MM.1S (cell line): ENCODE results near the gene WFIKKN1.

Experiments
- DNase-seq: peaks from one replicate; pipeline ENCODE4 v3.0.0-alpha.2; 2015
- H2AFZ ChIP-seq: fragments of 300-600 bp; sonication (generic); 2 replicates; pipeline ENCODE4 v1.6.0; 2016; ENCODE audit warnings: antibody characterized with exemption, low read length
- H3F3A ChIP-seq: fragments of 300-600 bp; sonication (generic); 2 replicates; pipeline ENCODE4 v1.6.1; 2016; ENCODE audit warnings: mild to moderate bottlenecking, antibody characterized with exemption, low read length, moderate library complexity, mixed read lengths; ENCODE audit not compliant: insufficient read depth
- H3K27ac ChIP-seq: fragments of 300-600 bp; sonication (generic); 2 replicates; pipeline ENCODE4 v1.5.1; 2016; ENCODE audit warnings: mild to moderate bottlenecking, low read length
- H3K27me3 ChIP-seq: fragments of 300-600 bp; sonication (generic); replicated peaks from 2 replicates; pipeline ENCODE4 v1.6.0; 2016; ENCODE audit warnings: low read length; ENCODE audit not compliant: insufficient read depth
- H3K36me3 ChIP-seq: fragments of 300-600 bp; sonication (generic); replicated peaks from 2 replicates; pipeline ENCODE4 v1.6.1; 2016; ENCODE audit warnings: mild to moderate bottlenecking, low read length, mixed read lengths; ENCODE audit not compliant: insufficient read depth
- H3K4me1 ChIP-seq: fragments of 300-600 bp; sonication (generic); 2 replicates; pipeline ENCODE4 v1.6.1; 2016; ENCODE audit warnings: low read length, mixed read lengths
- H3K4me2 ChIP-seq: fragments of 300-600 bp; sonication (generic); 2 replicates; pipeline ENCODE4 v1.6.0; 2016; ENCODE audit warnings: low read depth, low read length
- H3K4me3 ChIP-seq: fragments of 300-600 bp; sonication (generic); 2 replicates; pipeline ENCODE4 v1.5.1; 2016; ENCODE audit warnings: low read length, mixed read lengths
- H3K79me2 ChIP-seq: fragments of 300-600 bp; sonication (generic); 2 replicates; pipeline ENCODE4 v1.6.1; 2016; ENCODE audit warnings: mixed run types, low read length, mixed read lengths
- H3K9ac ChIP-seq: fragments of 300-600 bp; sonication (generic); 2 replicates; pipeline ENCODE4 v1.6.1; 2016; ENCODE audit warnings: low read length, mixed read lengths
- H3K9me2 ChIP-seq: fragments of 300-600 bp; sonication (generic); replicated peaks from 2 replicates; pipeline ENCODE4 v1.6.1; 2016; ENCODE audit warnings: mild to moderate bottlenecking, low read length, mixed read lengths; ENCODE audit not compliant: insufficient read depth
- H3K9me3 ChIP-seq: fragments of 300-600 bp; sonication (generic); replicated peaks from 2 replicates; pipeline ENCODE4 v1.6.1; 2016; ENCODE audit warnings: mild to moderate bottlenecking, low read length, mixed read lengths; ENCODE audit not compliant: insufficient read depth
- H4K20me1 ChIP-seq: fragments of 300-600 bp; sonication (generic); 2 replicates; pipeline ENCODE4 v1.6.1; 2016; ENCODE audit warnings: mild to moderate bottlenecking, low read length, moderate library complexity, mixed read lengths; ENCODE audit not compliant: insufficient read depth
- CTCF ChIP-seq: fragments of 300-600 bp; sonication (generic); IDR thresholded peaks from 2 replicates; pipeline ENCODE4 v1.5.1; 2016; ENCODE audit warnings: antibody characterized with exemption, low read length, mixed read lengths
- EZH2 ChIP-seq: fragments of 300-600 bp; sonication (generic); optimal IDR thresholded peaks from 2 replicates; pipeline ENCODE3; 2017; ENCODE audit warnings: low read depth, mild to moderate bottlenecking, antibody characterized with exemption, low read length, mixed read lengths
- EZH2phosphoT487 ChIP-seq: fragments of 300-600 bp; sonication (generic); IDR thresholded peaks from 2 replicates; pipeline ENCODE4 v1.6.1; 2018; ENCODE audit warnings: antibody characterized with exemption, low read length

WFIKKN1 gene

GRCh38 chr16:626787-627453, 3.9 kb upstream of the WFIKKN1 start:
- no peak overlapping the region for H3K4me2 ChIP-seq
- H4K20me1 ChIP-seq: no peaks in the 10 kb centered on the region
- H3K27me3 ChIP-seq: no peaks in the 10 kb centered on the region
- DNase-seq: no peak
- H2AFZ ChIP-seq: no peak overlapping the region
- no peaks in the 10 kb centered on the region for H3K4me1 ChIP-seq
- H3K4me3 ChIP-seq: no peak overlapping the region
- no peaks in the 10 kb centered on the region for H3F3A ChIP-seq
- TF ChIP-seq EZH2: no peak
- TF ChIP-seq EZH2phosphoT487: no peak
- TF ChIP-seq CTCF: no peak
- H3K9me2 ChIP-seq: no peaks in the 10 kb centered on the region
- no peaks in the 10 kb centered on the region for H3K79me2 ChIP-seq
- H3K9ac ChIP-seq: no peak overlapping the region
- H3K27ac ChIP-seq: no peak overlapping the region
- no peaks in the 10 kb centered on the region for H3K36me3 ChIP-seq
- no peaks in the 10 kb centered on the region for H3K9me3 ChIP-seq

GRCh38 chr16:627454-628239, 3.1 kb upstream of the WFIKKN1 start:
- no peaks in the 10 kb centered on the region for H3K36me3 ChIP-seq
- H3K9ac ChIP-seq: no peak overlapping the region
- no peak overlapping the region for H2AFZ ChIP-seq
- no peaks in the 10 kb centered on the region for H3K9me3 ChIP-seq
- no peaks in the 10 kb centered on the region for H4K20me1 ChIP-seq
- no peaks in the 10 kb centered on the region for H3K79me2 ChIP-seq
- H3F3A ChIP-seq: no peaks in the 10 kb centered on the region
- H3K27ac ChIP-seq: no peak overlapping the region
- no peaks in the 10 kb centered on the region for H3K9me2 ChIP-seq
- no peak overlapping the region for H3K4me2 ChIP-seq
- H3K4me3 ChIP-seq: no peak overlapping the region
- no peaks in the 10 kb centered on the region for H3K4me1 ChIP-seq
- no peak for DNase-seq
- no peaks in the 10 kb centered on the region for H3K27me3 ChIP-seq
- TF ChIP-seq EZH2phosphoT487: no peak
- TF ChIP-seq EZH2: no peak
- TF ChIP-seq CTCF: no peak

- Histone ChIP-seq H3K27ac (no peak overlapping the region), H4K20me1 (no peaks in the 10 kb centered on the region), H3K9me2 (no peaks in the 10 kb centered on the region), H3K4me1 (no peaks in the 10 kb centered on the region), H3K4me3 (no peak overlapping the region), H3K9me3 (no peaks in the 10 kb centered on the region), H3K4me2 (no peak overlapping the region), H3F3A (no peaks in the 10 kb centered on the region), H3K9ac (no peak overlapping the region), H3K27me3 (no peaks in the 10 kb centered on the region), H3K79me2 (no peaks in the 10 kb centered on the region), H3K36me3 (no peaks in the 10 kb centered on the region), H2AFZ (no peak overlapping the region)
- TF ChIP-seq EZH2: no peak
- no peak for DNase-seq
These were observed 2.3 kb upstream of the WFIKKN1 start for GRCh38 chr16:628321-629061.
